Fibroblast of lung (primary cell): ENCODE data around the gene AAR2.

Source experiments
- CTCF ChIP-seq, 2 donors: IDR thresholded peaks in 1 of 2; conservative IDR thresholded peaks in 1 of 2; 1 replicate in 1 of 2; 2 replicates in 1 of 2; pipeline ENCODE4 v1.5.1; 2011 to 2012; ENCODE audit warnings: low read length in 2 of 2, control low read depth in 1 of 2, inconsistent platforms in 1 of 2, low read depth in 1 of 2, mild to moderate bottlenecking in 1 of 2
- EZH2 ChIP-seq: IDR thresholded peaks from 2 replicates; pipeline ENCODE4 v1.5.1; 2012; ENCODE audit warnings: low read length, control low read depth, mild to moderate bottlenecking; ENCODE audit errors: missing control alignments

DNA sequence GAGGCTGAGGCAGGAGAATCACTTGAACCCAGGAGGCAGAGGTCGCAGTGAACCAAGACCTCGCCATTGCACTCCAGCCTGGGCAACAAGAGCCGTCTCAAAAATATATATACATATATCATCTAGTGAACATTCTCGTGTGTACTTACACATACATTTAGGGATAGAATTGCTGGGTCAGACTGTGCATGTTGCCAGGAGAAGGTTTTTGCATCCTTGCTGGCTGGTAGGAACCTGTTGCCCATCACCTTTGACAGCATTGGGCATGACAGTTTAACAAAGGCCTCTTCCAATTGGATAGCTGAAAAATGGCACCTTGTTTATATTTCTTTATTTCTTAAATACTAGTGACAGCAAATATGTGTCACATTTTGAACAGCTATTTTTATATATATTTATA, 5.4 kb downstream of the AAR2 start:
- TF ChIP-seq CTCF (conservative IDR thresholded peaks at IDR 0.05 in 1 of 2, IDR thresholded peaks at IDR 0.05 in 1 of 2; ENCODE audit: low read depth in 1 of 2, low read length in 2 of 2) = no peak
- TF ChIP-seq EZH2 = no peak
